Mesodermal cell (in vitro differentiated cells): ENCODE data around the gene TMEM229B.

Source experiments
- H3K27ac ChIP-seq: 2 replicates; pipeline ENCODE4 v1.7.0; 2013; ENCODE audit warnings: mild to moderate bottlenecking, low read depth, low read length, moderate library complexity; ENCODE audit not compliant: severe bottlenecking
- H3K36me3 ChIP-seq: 2 replicates; pipeline ENCODE4 v1.7.1; 2013; ENCODE audit warnings: mild to moderate bottlenecking, low read length, moderate library complexity; ENCODE audit not compliant: control insufficient read depth, insufficient read depth
- H3K4me1 ChIP-seq: one replicate; pipeline ENCODE4 v1.7.1; 2013; ENCODE audit warnings: mild to moderate bottlenecking, low read length; ENCODE audit not compliant: insufficient read depth, control insufficient read depth, poor library complexity, severe bottlenecking
- H3K4me3 ChIP-seq: 2 replicates; pipeline ENCODE4 v1.7.0; 2013; ENCODE audit warnings: low read length, control low read depth, mild to moderate bottlenecking; ENCODE audit not compliant: insufficient read depth, poor library complexity, severe bottlenecking; ENCODE audit errors: extremely low read depth
- H3K9me3 ChIP-seq: 2 replicates; pipeline ENCODE4 v1.7.1; 2013; ENCODE audit warnings: mild to moderate bottlenecking, low read length, moderate library complexity; ENCODE audit not compliant: control insufficient read depth
- WGBS, 2 experiments: methylation state at CpG; one replicate each; pipeline ENCODE4 v1.1.5; 2013; ENCODE audit warnings: missing lambda C conversion rate in 2 of 2; ENCODE audit not compliant: insufficient coverage in 2 of 2; 5-methylcytosine and 5-hydroxymethylcytosine counted together

Gene TMEM229B

GRCh38 chr14:67473290-67474082 lies 15.0 kb downstream of the TMEM229B start:
- WGBS, 2 experiments, result 96 to 97% methylated on average over 48 to 52 of the region's 52 CpGs
- no peaks in the 10 kb centered on the region for H3K36me3 ChIP-seq

GRCh38 chr14:67472726-67473125 lies 15.8 kb downstream of the TMEM229B start:
- Histone ChIP-seq H3K36me3 (no peaks in the 10 kb centered on the region), H3K9me3 (no peaks in the 10 kb centered on the region), H3K4me3 (no peak overlapping the region), H3K27ac (no peak overlapping the region), H3K4me1 (no peaks in the 10 kb centered on the region)
- WGBS, 2 experiments, result 89 to 91% methylated on average over 8 of the region's 10 CpGs

More at GRCh38 chr14:67473290-67474082, 15.0 kb downstream of the TMEM229B start:
- H3K4me1 ChIP-seq, result no peaks in the 10 kb centered on the region
- H3K4me3 ChIP-seq, result no peak overlapping the region
- H3K9me3 ChIP-seq, result no peaks in the 10 kb centered on the region
- H3K27ac ChIP-seq, result no peak overlapping the region

- 90 to 96% methylated on average over 1 to 3 of the region's 3 CpGs for WGBS, 2 experiments
- H3K9me3 ChIP-seq, result no peaks in the 10 kb centered on the region
These were observed 18.6 kb downstream of the TMEM229B start for GRCh38 chr14:67469954-67470353.

GRCh38 chr14:67468378-67468730 lies 20.2 kb downstream of the TMEM229B start:
- Histone ChIP-seq H3K27ac (no peak overlapping the region), H3K4me3 (no peak overlapping the region), H3K9me3 (no peaks in the 10 kb centered on the region), H3K4me1 (no peaks in the 10 kb centered on the region), H3K36me3 (no peaks in the 10 kb centered on the region)
- WGBS, 2 experiments, result 84 to 88% methylated on average over 4 of the region's 6 CpGs

More at GRCh38 chr14:67469954-67470353, 18.6 kb downstream of the TMEM229B start:
- Histone ChIP-seq H3K27ac (no peak overlapping the region), H3K4me1 (no peaks in the 10 kb centered on the region), H3K36me3 (no peaks in the 10 kb centered on the region), H3K4me3 (no peak overlapping the region)

- H3K9me3 ChIP-seq, result no peaks in the 10 kb centered on the region
- H3K4me3 ChIP-seq, result no peak overlapping the region
- WGBS, 2 experiments, result no CpG with 5 or more reads among the region's 1 CpG
These were observed 21.4 kb downstream of the TMEM229B start for GRCh38 chr14:67467134-67467533.

GRCh38 chr14:67464879-67465278 lies 23.6 kb downstream of the TMEM229B start:
- Histone ChIP-seq H3K9me3 (no peaks in the 10 kb centered on the region), H3K36me3 (no peaks in the 10 kb centered on the region), H3K4me1 (no peaks in the 10 kb centered on the region), H3K4me3 (no peak overlapping the region), H3K27ac (no peak overlapping the region)
- 67 to 75% methylated on average over 8 of the region's 8 CpGs for WGBS, 2 experiments

More at GRCh38 chr14:67467134-67467533, 21.4 kb downstream of the TMEM229B start:
- no peak overlapping the region for H3K27ac ChIP-seq
- H3K4me1 ChIP-seq, result no peaks in the 10 kb centered on the region
- no peaks in the 10 kb centered on the region for H3K36me3 ChIP-seq

GRCh38 chr14:67464377-67464776 lies 24.1 kb downstream of the TMEM229B start:
- H3K36me3 ChIP-seq, result no peaks in the 10 kb centered on the region
- H3K9me3 ChIP-seq, result no peaks in the 10 kb centered on the region
- no peak overlapping the region for H3K4me3 ChIP-seq
- WGBS, 2 experiments, result 86 to 88% methylated on average over 6 of the region's 6 CpGs
- no peak overlapping the region for H3K27ac ChIP-seq
- H3K4me1 ChIP-seq, result no peaks in the 10 kb centered on the region

- H3K4me1 ChIP-seq, result no peaks in the 10 kb centered on the region
- H3K27ac ChIP-seq, result no peak overlapping the region
- WGBS, 2 experiments, result 86 to 96% methylated on average over 1 to 3 of the region's 3 CpGs
- no peaks in the 10 kb centered on the region for H3K36me3 ChIP-seq
- no peaks in the 10 kb centered on the region for H3K9me3 ChIP-seq
- H3K4me3 ChIP-seq, result no peak overlapping the region
These were observed 24.6 kb downstream of the TMEM229B start for GRCh38 chr14:67463900-67464299.

GRCh38 chr14:67461996-67462395 lies 26.5 kb downstream of the TMEM229B start:
- no peaks in the 10 kb centered on the region for H3K9me3 ChIP-seq
- no peaks in the 10 kb centered on the region for H3K4me1 ChIP-seq
- no peak overlapping the region for H3K4me3 ChIP-seq
- H3K36me3 ChIP-seq, result no peaks in the 10 kb centered on the region
- H3K27ac ChIP-seq, result no peak overlapping the region
- WGBS, 2 experiments, result 94 to 100% methylated on average over 1 of the region's 1 CpG

- no peaks in the 10 kb centered on the region for H3K4me1 ChIP-seq
- no peak overlapping the region for H3K27ac ChIP-seq
- no peak overlapping the region for H3K4me3 ChIP-seq
- no peaks in the 10 kb centered on the region for H3K36me3 ChIP-seq
- H3K9me3 ChIP-seq, result no peaks in the 10 kb centered on the region
- 84 to 100% methylated on average over 2 of the region's 3 CpGs for WGBS, 2 experiments
These were observed 27.1 kb downstream of the TMEM229B start for GRCh38 chr14:67461341-67461985.

- Histone ChIP-seq H3K27ac (no peak overlapping the region), H3K36me3 (no peaks in the 10 kb centered on the region), H3K4me1 (no peaks in the 10 kb centered on the region), H3K4me3 (no peak overlapping the region), H3K9me3 (no peaks in the 10 kb centered on the region)
- 95 to 96% methylated on average over 4 to 5 of the region's 5 CpGs for WGBS, 2 experiments
These were observed 29.2 kb downstream of the TMEM229B start for GRCh38 chr14:67459336-67459735.
